ENCODE results near the gene IL12B. TPM values are rescaled to one million over a fixed set of nuclear protein-coding genes. Genes with fewer than 3 reads are reported as not detected.

IL12B gene
- total RNA-seq, 1 donor from 2014 or later, result not detected

- Mint-ChIP-seq H3K36me3 (ENCODE audit: unreplicated experiment) (peaks cover 5% of the 10 kb centered on the region), H3K27ac (ENCODE audit: unreplicated experiment) (no peak overlapping the region), H3K4me1 (ENCODE audit: low read depth, unreplicated experiment) (no peaks in the 10 kb centered on the region), H3K4me3 (ENCODE audit: unreplicated experiment) (no peak overlapping the region), H3K9me3 (ENCODE audit: unreplicated experiment) (peaks cover 2% of the 10 kb centered on the region), H3K27me3 (ENCODE audit: unreplicated experiment) (peaks cover 1% of the 10 kb centered on the region)
- DNase-seq, result no peak
- TF ChIP-seq, protein P1, sequence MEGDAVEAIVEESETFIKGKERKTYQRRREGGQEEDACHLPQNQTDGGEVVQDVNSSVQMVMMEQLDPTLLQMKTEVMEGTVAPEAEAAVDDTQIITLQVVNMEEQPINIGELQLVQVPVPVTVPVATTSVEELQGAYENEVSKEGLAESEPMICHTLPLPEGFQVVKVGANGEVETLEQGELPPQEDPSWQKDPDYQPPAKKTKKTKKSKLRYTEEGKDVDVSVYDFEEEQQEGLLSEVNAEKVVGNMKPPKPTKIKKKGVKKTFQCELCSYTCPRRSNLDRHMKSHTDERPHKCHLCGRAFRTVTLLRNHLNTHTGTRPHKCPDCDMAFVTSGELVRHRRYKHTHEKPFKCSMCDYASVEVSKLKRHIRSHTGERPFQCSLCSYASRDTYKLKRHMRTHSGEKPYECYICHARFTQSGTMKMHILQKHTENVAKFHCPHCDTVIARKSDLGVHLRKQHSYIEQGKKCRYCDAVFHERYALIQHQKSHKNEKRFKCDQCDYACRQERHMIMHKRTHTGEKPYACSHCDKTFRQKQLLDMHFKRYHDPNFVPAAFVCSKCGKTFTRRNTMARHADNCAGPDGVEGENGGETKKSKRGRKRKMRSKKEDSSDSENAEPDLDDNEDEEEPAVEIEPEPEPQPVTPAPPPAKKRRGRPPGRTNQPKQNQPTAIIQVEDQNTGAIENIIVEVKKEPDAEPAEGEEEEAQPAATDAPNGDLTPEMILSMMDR (IDR thresholded peaks at IDR 0.05; ENCODE audit: partially characterized antibody, unreplicated experiment), result no peak
These were observed 10.2 kb upstream of the IL12B start for GRCh38 chr5:159340511-159340910.

GRCh38 chr5:159339460-159339859, 9.2 kb upstream of the IL12B start:
- Mint-ChIP-seq H3K4me1 (ENCODE audit: low read depth, unreplicated experiment) (no peaks in the 10 kb centered on the region), H3K27ac (ENCODE audit: unreplicated experiment) (no peak overlapping the region), H3K36me3 (ENCODE audit: unreplicated experiment) (peaks cover 5% of the 10 kb centered on the region), H3K4me3 (ENCODE audit: unreplicated experiment) (no peak overlapping the region), H3K9me3 (ENCODE audit: unreplicated experiment) (peaks cover 4% of the 10 kb centered on the region), H3K27me3 (ENCODE audit: unreplicated experiment) (no peaks in the 10 kb centered on the region)
- DNase-seq, result no peak
- TF ChIP-seq, protein P1 (IDR thresholded peaks at IDR 0.05; ENCODE audit: partially characterized antibody, unreplicated experiment), result no peak

- DNase-seq, result no peak
- Mint-ChIP-seq H3K36me3 (ENCODE audit: unreplicated experiment) (no peaks in the 10 kb centered on the region), H3K27ac (ENCODE audit: unreplicated experiment) (no peak overlapping the region), H3K4me3 (ENCODE audit: unreplicated experiment) (no peak overlapping the region), H3K27me3 (ENCODE audit: unreplicated experiment) (no peaks in the 10 kb centered on the region), H3K9me3 (ENCODE audit: unreplicated experiment) (peaks cover 2% of the 10 kb centered on the region), H3K4me1 (ENCODE audit: low read depth, unreplicated experiment) (no peaks in the 10 kb centered on the region)
- TF ChIP-seq, protein P1 (IDR thresholded peaks at IDR 0.05; ENCODE audit: partially characterized antibody, unreplicated experiment), result no peak
These were observed 7.8 kb upstream of the IL12B start for GRCh38 chr5:159338118-159338517.

DNA sequence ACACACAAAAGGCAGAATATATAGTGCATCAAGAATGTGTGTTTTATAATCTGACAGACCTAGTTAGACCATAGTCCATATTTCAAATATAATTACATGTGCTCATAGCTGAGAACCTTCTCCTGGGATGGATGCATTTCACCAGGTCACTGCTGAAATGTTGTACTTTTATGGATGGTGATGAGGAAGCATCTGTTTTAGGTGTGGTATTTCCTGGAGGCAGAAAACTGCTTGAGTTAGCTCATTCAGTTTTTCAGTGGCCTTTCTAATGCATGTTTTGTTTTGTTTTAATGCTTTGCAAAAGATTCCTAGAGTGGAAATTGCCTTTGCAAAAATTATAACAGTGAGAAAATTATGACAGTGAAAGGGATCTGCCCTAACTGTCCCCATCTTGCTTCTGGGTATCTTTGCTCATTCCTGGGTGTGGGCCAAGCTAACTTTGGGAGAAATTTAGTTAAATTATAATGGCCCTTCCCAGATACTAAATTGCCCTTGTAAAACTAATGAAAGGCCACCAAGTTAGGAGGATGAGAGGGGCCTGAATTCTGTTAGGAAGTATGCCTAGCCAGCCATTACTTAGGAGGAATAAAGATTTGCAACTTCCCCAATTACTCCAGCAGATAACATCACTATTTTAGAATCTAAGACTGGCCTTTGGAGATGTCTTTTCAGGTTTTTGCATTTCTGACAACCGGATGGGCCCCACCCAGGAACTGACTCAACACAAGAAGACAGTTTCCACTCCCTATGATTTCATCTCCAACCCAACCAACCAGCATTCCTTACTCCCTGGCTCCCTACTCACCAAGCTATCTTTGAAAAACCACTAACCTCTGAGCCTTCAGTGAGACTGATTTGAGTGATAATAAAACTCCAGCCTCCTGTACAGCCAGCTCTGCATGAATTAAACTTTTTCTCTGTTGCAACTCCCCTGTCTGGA, 7.0 kb upstream of the IL12B start:
- peaks cover 2% of the 10 kb centered on the region for H3K9me3 Mint-ChIP-seq (ENCODE audit: unreplicated experiment)
- H3K36me3 Mint-ChIP-seq (ENCODE audit: unreplicated experiment), result no peaks in the 10 kb centered on the region
- H3K4me3 Mint-ChIP-seq (ENCODE audit: unreplicated experiment), result no peak overlapping the region
- TF ChIP-seq, protein P1 (IDR thresholded peaks at IDR 0.05; ENCODE audit: partially characterized antibody, unreplicated experiment), result no peak
- H3K27me3 Mint-ChIP-seq (ENCODE audit: unreplicated experiment), result no peaks in the 10 kb centered on the region
- no peak overlapping the region for H3K27ac Mint-ChIP-seq (ENCODE audit: unreplicated experiment)
- H3K4me1 Mint-ChIP-seq (ENCODE audit: low read depth, unreplicated experiment), result no peaks in the 10 kb centered on the region
- DNase-seq, result no peak

DNA sequence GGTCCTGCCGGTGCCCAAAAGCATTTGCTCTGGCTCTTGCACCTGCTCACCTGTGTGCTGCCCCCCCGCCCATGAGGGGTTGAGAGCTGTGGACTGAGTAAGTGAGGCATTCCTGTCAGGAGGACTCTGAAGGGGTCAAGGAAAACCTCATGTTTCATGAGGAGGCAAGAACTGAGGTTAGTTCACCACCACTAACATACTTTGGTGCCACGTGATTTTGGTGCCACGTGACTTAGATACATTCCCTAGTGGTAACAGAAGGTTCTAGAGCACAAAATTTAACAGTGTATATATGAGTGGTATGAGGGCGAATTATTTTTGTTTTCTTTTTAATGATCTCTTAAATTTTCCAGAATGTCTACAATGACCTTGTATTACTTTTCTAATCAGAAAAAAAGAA, 6.3 kb upstream of the IL12B start:
- Mint-ChIP-seq H3K4me1 (ENCODE audit: low read depth, unreplicated experiment) (no peaks in the 10 kb centered on the region), H3K27me3 (ENCODE audit: unreplicated experiment) (no peaks in the 10 kb centered on the region), H3K9me3 (ENCODE audit: unreplicated experiment) (peaks cover 2% of the 10 kb centered on the region), H3K36me3 (ENCODE audit: unreplicated experiment) (no peaks in the 10 kb centered on the region), H3K27ac (ENCODE audit: unreplicated experiment) (no peak overlapping the region), H3K4me3 (ENCODE audit: unreplicated experiment) (no peak overlapping the region)
- TF ChIP-seq, protein P1 (IDR thresholded peaks at IDR 0.05; ENCODE audit: partially characterized antibody, unreplicated experiment), result no peak
- DNase-seq, result no peak

All from glutamatergic neuron (in vitro differentiated cells).